AG09309 (cell line): ENCODE data around the gene ASTN2.

ENCODE experiments used
- DNase-seq: peaks from one replicate; pipeline ENCODE4 v3.0.0-alpha.2; 2010; ENCODE audit warnings: low read depth
- H3K4me3 ChIP-seq: 2 replicates; pipeline ENCODE4 v1.5.1; 2011; ENCODE audit warnings: mild to moderate bottlenecking, low read depth, low read length, moderate library complexity; ENCODE audit not compliant: control insufficient read depth
- CTCF ChIP-seq: IDR thresholded peaks from 2 replicates; pipeline ENCODE4 v1.5.1; 2011; ENCODE audit warnings: mild to moderate bottlenecking, low read depth, low read length, inconsistent platforms; ENCODE audit not compliant: insufficient read depth, control insufficient read depth; ENCODE audit errors: missing control alignments

ASTN2 gene

GRCh38 chr9:117122102-117122501, 292.8 kb downstream of the ASTN2 start:
- no peak for TF ChIP-seq CTCF
- DNase-seq, result no peak
- H3K4me3 ChIP-seq, result no peak overlapping the region

DNA sequence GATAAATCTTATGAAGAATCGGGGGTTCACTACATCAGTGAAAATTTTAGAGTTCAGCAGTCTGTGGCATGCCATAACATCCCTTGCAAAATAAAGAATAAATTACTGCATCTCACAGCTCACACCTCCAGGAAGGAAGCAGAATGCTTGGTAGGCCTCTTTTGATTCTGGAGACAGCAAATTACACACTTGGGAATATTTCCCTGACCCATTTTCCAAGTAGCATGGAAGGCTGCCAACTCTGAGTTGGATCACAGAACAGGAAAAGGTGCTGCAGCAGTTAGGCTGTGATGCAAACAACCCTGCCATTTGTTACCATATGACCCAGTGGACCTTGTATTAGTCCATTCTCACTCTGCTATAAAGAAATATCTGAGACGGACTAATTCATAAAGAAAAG, 293.5 kb downstream of the ASTN2 start:
- H3K4me3 ChIP-seq, result no peak overlapping the region
- DNase-seq, result no peak
- no peak for TF ChIP-seq CTCF

DNA sequence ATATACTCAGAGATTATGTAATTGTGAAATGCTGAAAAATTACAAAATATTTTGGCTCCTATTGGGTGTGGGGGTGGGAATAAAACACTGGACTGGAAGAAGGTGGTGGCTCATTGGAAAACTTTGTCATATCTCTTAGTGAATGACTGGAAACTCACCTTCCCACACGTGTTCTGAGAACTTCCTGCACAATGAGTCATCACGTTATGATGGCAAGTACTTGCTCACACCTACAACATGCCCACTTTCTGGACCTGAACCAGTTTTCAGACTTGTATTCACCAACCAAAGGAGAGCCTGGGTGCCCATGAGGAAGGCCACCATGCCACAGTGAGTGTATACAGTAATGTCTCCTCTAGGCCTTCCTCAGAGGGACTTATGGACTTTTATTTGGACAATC, 294.8 kb downstream of the ASTN2 start:
- no peak for TF ChIP-seq CTCF
- no peak for DNase-seq

DNA sequence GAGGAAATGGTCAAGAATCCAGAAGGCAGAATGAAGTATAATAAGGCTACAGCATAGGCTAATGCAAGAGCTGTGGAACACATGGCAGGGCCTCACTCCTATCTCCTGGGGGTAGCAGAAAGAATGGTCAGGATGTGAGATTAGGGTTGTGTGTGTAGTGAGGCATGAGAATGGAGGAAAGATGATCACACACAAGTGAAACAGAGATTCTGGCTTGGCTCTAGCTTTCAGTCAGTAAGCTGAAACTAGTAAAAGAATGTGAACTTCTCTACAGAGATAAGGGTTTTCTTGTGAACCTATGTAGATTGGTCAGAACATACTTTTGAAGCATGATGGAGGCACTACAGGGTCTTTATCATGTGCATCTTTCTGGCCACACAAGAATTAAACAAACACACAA, 298.8 kb downstream of the ASTN2 start:
- no peak overlapping the region for H3K4me3 ChIP-seq
- no peak for TF ChIP-seq CTCF

More for the DNA sequence above, 294.8 kb downstream of the ASTN2 start:
- no peak overlapping the region for H3K4me3 ChIP-seq

GRCh38 chr9:117114768-117115167, 300.1 kb downstream of the ASTN2 start:
- TF ChIP-seq CTCF, result no peak
- H3K4me3 ChIP-seq, result no peak overlapping the region
- DNase-seq, result no peak

More for the DNA sequence above, 298.8 kb downstream of the ASTN2 start:
- no peak for DNase-seq

GRCh38 chr9:117104716-117105495, 310.0 kb downstream of the ASTN2 start:
- no peak overlapping the region for H3K4me3 ChIP-seq
- no peak for DNase-seq
- no peak for TF ChIP-seq CTCF
